Measurements from ENCODE around the gene AOPEP. TPM values are rescaled to one million over a fixed set of nuclear protein-coding genes. Genes with fewer than 3 reads are reported as not detected.

The AOPEP gene
- total RNA-seq, 1 donor from 2014 or later: 92.3 TPM

DNA sequence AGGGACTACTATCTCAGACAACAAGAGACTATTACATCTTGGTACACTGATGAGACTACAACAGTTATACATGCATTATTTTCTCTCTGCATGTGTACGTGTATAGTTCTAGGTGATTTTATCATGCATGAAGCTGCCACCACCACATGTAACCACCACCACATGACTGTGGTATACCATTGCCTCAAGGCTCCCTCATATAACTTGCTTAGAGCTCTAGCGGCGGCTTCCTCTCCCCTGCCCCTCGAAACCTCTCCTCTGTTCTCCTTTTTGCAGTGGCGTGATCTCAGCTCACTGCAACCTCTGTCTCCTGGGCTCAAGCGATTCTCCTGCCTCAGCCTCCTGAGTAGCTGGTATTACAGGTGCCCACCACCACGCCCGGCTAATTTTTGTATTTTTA is 162.3 kb downstream of the AOPEP start:
- peaks cover 11% of the 10 kb centered on the region for H3K36me3 Mint-ChIP-seq (ENCODE audit: low read depth)
- H3K4me1 Mint-ChIP-seq (ENCODE audit: low read depth): peaks cover 36% of the 10 kb centered on the region
- DNase-seq (ENCODE audit: low spot score): no peak
- no peak overlapping the region for H3K4me3 Mint-ChIP-seq (ENCODE audit: unreplicated experiment)
- H3K27ac Mint-ChIP-seq (ENCODE audit: unreplicated experiment): no peak overlapping the region
- TF ChIP-seq, protein P1, sequence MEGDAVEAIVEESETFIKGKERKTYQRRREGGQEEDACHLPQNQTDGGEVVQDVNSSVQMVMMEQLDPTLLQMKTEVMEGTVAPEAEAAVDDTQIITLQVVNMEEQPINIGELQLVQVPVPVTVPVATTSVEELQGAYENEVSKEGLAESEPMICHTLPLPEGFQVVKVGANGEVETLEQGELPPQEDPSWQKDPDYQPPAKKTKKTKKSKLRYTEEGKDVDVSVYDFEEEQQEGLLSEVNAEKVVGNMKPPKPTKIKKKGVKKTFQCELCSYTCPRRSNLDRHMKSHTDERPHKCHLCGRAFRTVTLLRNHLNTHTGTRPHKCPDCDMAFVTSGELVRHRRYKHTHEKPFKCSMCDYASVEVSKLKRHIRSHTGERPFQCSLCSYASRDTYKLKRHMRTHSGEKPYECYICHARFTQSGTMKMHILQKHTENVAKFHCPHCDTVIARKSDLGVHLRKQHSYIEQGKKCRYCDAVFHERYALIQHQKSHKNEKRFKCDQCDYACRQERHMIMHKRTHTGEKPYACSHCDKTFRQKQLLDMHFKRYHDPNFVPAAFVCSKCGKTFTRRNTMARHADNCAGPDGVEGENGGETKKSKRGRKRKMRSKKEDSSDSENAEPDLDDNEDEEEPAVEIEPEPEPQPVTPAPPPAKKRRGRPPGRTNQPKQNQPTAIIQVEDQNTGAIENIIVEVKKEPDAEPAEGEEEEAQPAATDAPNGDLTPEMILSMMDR (IDR thresholded peaks at IDR 0.05): no peak
- peaks cover 20% of the 10 kb centered on the region for H3K9me3 Mint-ChIP-seq (ENCODE audit: low read depth)
- H3K27me3 Mint-ChIP-seq (ENCODE audit: low read depth): no peaks in the 10 kb centered on the region

DNA sequence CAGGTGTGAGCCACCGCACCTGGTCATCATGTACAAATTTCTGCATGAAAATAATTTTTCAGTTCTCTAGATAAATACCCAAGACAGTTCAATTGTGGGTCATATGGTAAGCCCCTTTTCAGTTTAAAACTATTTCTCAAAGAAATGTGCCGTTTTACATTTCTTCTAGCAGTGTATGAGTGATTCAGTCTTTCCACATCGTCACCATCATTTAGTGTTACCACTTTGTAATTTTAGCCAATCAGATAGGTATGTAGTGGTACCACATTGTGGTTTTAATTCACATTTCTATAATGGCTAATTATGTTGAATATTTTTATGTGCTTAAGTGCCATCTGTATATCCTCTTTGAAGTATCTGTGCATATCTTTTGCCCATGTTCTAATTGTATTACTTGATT is 163.1 kb downstream of the AOPEP start:
- DNase-seq (ENCODE audit: low spot score): no peak
- TF ChIP-seq, protein P1 (IDR thresholded peaks at IDR 0.05): no peak
- H3K4me1 Mint-ChIP-seq (ENCODE audit: low read depth): peaks cover 39% of the 10 kb centered on the region
- peaks cover 11% of the 10 kb centered on the region for H3K36me3 Mint-ChIP-seq (ENCODE audit: low read depth)
- H3K27ac Mint-ChIP-seq (ENCODE audit: unreplicated experiment): no peak overlapping the region
- peaks cover 20% of the 10 kb centered on the region for H3K9me3 Mint-ChIP-seq (ENCODE audit: low read depth)
- H3K4me3 Mint-ChIP-seq (ENCODE audit: unreplicated experiment): no peak overlapping the region
- H3K27me3 Mint-ChIP-seq (ENCODE audit: low read depth): no peaks in the 10 kb centered on the region

DNA sequence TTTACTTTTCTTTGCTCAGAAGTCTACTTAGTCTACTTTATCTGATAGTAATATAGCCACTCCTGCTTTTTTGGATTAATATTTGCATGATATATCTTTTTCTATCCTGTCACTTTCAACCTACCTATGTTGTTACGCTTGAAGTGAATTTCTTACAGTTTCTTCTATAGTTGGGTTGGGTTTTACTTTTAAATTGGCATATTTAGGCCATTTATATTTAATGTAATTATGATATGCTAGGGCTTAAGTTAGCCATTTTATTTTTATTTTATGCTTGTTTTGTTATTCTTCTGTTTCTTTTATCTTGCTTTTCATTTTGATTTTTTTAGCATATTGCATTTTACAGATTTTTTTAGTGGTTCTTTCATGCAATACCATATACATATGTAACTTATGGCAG is 164.7 kb downstream of the AOPEP start:
- Mint-ChIP-seq H3K9me3 (ENCODE audit: low read depth) (peaks cover 20% of the 10 kb centered on the region), H3K27ac (ENCODE audit: unreplicated experiment) (no peak overlapping the region), H3K4me1 (ENCODE audit: low read depth) (peaks cover 32% of the 10 kb centered on the region), H3K36me3 (ENCODE audit: low read depth) (peaks cover 11% of the 10 kb centered on the region), H3K4me3 (ENCODE audit: unreplicated experiment) (no peak overlapping the region), H3K27me3 (ENCODE audit: low read depth) (no peaks in the 10 kb centered on the region)
- DNase-seq (ENCODE audit: low spot score): no peak
- TF ChIP-seq, protein P1 (IDR thresholded peaks at IDR 0.05): no peak

DNA sequence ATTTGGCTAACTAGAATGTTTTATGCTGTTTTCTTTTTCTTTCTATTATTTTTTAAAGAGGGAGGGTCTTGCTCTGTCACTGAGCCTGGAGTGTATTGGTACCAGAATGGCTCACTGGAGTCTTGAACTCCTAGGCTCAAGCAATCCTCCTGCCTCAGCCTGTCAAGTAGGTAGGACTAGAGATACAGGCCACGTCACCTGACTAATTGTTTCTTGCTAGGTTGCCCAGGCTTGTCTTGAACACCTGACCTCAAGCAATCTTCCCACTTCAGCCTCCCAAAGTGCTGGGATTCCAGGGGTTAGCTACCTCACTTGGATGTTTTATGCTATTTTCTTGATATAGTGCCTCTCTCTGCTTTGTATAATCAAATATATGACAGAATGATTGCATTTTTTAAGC is 166.2 kb downstream of the AOPEP start:
- H3K27ac Mint-ChIP-seq (ENCODE audit: unreplicated experiment): no peak overlapping the region
- H3K27me3 Mint-ChIP-seq (ENCODE audit: low read depth): no peaks in the 10 kb centered on the region
- peaks cover 20% of the 10 kb centered on the region for H3K9me3 Mint-ChIP-seq (ENCODE audit: low read depth)
- H3K36me3 Mint-ChIP-seq (ENCODE audit: low read depth): peaks cover 11% of the 10 kb centered on the region
- H3K4me3 Mint-ChIP-seq (ENCODE audit: unreplicated experiment): no peak overlapping the region
- peaks cover 37% of the 10 kb centered on the region for H3K4me1 Mint-ChIP-seq (ENCODE audit: low read depth)
- no peak for DNase-seq (ENCODE audit: low spot score)
- TF ChIP-seq, protein P1 (IDR thresholded peaks at IDR 0.05): no peak

DNA sequence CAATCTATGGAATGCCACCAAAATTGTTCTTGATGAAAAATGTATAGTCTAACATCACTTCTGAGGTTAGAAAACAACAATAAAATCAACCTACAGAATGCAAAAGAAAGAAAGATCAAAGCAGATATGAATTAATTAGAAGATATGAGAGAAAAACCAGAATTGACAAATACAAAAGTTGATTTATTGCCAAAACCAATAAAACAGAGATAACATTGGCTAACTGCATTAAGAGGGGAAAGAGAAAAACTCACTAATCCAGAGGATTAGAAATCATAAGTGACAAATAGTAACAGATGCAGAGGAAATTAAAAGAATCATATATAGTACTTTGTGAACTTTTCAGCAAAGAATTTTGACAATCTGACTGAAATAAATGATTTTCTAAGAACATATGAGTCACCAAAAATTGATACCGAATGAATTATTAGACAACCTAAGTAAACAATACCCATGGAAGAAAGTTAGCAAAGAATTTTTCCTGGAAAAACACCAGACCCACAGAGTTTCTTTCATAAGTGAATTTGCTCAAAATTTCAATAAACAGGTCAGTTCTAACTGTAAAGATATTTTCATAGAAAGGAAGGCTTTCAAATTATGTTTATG is 167.7 kb downstream of the AOPEP start:
- Mint-ChIP-seq H3K27ac (ENCODE audit: unreplicated experiment) (peak overlapping the region; percentile 71), H3K4me3 (ENCODE audit: unreplicated experiment) (no peak overlapping the region), H3K4me1 (ENCODE audit: low read depth) (peaks cover 46% of the 10 kb centered on the region), H3K27me3 (ENCODE audit: low read depth) (no peaks in the 10 kb centered on the region), H3K9me3 (ENCODE audit: low read depth) (peaks cover 20% of the 10 kb centered on the region), H3K36me3 (ENCODE audit: low read depth) (peaks cover 11% of the 10 kb centered on the region)
- DNase-seq (ENCODE audit: low spot score): no peak
- TF ChIP-seq, protein P1 (IDR thresholded peaks at IDR 0.05): no peak
